Measurements from ENCODE around the gene GLYATL1.

GLYATL1 gene

DNA sequence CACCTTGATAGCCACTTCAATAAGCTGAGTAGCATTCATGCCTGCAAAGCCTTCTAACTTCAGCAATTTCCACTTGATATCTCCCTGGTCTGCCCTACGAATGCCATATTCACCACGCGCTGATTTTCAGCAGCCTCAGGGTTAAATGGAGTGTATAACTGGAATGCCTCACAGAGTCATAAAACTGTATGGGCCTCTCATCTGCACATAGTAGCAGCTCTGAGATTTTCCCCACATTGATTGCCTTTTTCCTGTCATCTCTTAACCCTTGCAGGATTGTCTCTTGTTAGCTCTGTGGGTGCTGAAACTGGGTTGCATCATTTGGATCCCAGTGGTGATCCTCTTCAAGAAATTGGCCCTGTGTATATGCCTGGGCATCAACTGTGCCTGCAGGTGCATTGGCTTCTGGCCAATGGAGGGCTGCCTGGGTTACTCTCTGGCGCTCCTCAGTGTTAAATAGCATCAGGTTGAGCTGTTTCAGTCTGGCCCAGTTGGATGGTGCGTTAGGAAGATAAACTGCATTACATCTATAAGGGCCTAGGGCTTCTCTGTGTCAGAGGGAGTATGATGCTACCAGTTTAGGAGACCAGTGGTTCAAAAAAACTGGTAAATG is 17.4 kb upstream of the GLYATL1 start:
- Histone ChIP-seq H3K4me3 (ENCODE audit: low read depth, low read length) (no peak overlapping the region), H3K27ac (ENCODE audit: extremely low read depth, low read depth, low read length) (no peak overlapping the region), H3K36me3 (ENCODE audit: control insufficient read depth in 2 of 2, insufficient read depth in 1 of 2, low read length in 2 of 2) (no peaks in the 10 kb centered on the region), H3K4me1 (ENCODE audit: control insufficient read depth, insufficient read depth, low read length) (peaks cover 3% of the 10 kb centered on the region; the same call in 1 of the 2 replicates), H3K9me3 (ENCODE audit: control insufficient read depth, insufficient read depth, low read depth, low read length) (no peaks in the 10 kb centered on the region)
- TF ChIP-seq FEZF1 (tag by site-specific recombination; IDR thresholded peaks at IDR 0.05) (0 out of 2 replicates have a peak, but pooled peaks have one; percentile 23), ZNF664 (tag by site-specific recombination; IDR thresholded peaks at IDR 0.05) (no peak)
- ChIA-PET POLR2A (no interaction called here), CTCF (interaction anchor here (0.6 kb wide), 3 partner anchors 18 to 74 kb away, joined by 3 to 4 read pairs (median 3); no protein-coding TSS in a partner anchor)

DNA sequence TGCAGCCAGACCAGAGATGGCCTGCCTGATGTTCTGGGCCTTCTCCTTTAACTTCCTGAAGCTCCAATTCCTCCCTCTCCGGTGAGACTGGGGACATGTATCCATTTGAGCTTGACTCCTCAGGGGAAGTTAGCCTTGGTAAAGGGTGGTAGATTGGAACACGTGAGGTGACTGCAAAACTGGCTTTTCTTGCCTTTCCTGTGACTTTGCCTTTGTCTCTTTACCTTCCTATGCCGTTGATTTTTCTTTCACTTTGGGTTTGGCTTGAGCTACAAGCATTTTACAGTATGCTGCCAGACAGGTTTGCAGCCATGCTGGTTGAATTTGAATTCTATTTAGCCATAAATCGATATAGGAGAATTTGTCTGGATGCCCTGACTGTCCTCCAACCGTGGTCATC is 16.8 kb upstream of the GLYATL1 start:
- no peak overlapping the region for H3K27ac ChIP-seq (ENCODE audit: extremely low read depth, low read depth, low read length)
- H3K36me3 ChIP-seq (ENCODE audit: control insufficient read depth in 2 of 2, insufficient read depth in 1 of 2, low read length in 2 of 2): no peaks in the 10 kb centered on the region
- no peaks in the 10 kb centered on the region for H3K9me3 ChIP-seq (ENCODE audit: control insufficient read depth, insufficient read depth, low read depth, low read length)
- H3K4me1 ChIP-seq (ENCODE audit: control insufficient read depth, insufficient read depth, low read length): peaks cover 3% of the 10 kb centered on the region
- TF ChIP-seq PRDM1 (tag by site-specific recombination; IDR thresholded peaks at IDR 0.05) (no peak), ZNF529 (tag by site-specific recombination; IDR thresholded peaks at IDR 0.05; ENCODE audit: insufficient replicate concordance) (no peak), ZNF350 (tag by site-specific recombination; IDR thresholded peaks at IDR 0.05) (no peak), ZBTB7A (tag by site-specific recombination; IDR thresholded peaks at IDR 0.05; ENCODE audit: low read depth) (no peak), ZNF600 (tag by site-specific recombination; IDR thresholded peaks at IDR 0.05) (no peak), ZNF521 (tag by site-specific recombination; IDR thresholded peaks at IDR 0.05) (no peak), ZNF239 (tag by site-specific recombination; IDR thresholded peaks at IDR 0.05) (no peak), ZNF544 (tag by site-specific recombination; IDR thresholded peaks at IDR 0.05) (no peak), ZNF510 (tag by site-specific recombination; IDR thresholded peaks at IDR 0.05; ENCODE audit: insufficient replicate concordance) (no peak), ZNF24 (tag by site-specific recombination; IDR thresholded peaks at IDR 0.05) (no peak), SCRT2 (tag by site-specific recombination; IDR thresholded peaks at IDR 0.05) (no peak), ZNF626 (tag by site-specific recombination; IDR thresholded peaks at IDR 0.05) (no peak), REPIN1 (tag by site-specific recombination; IDR thresholded peaks at IDR 0.05; ENCODE audit: low read depth) (no peak), ZNF112 (tag by site-specific recombination; IDR thresholded peaks at IDR 0.05) (no peak), HOXA7 (CRISPR knock-in tag; IDR thresholded peaks at IDR 0.05; ENCODE audit: borderline replicate concordance) (no peak), YY1 (tag by site-specific recombination; IDR thresholded peaks at IDR 0.05) (no peak)
- TF ChIP-seq, protein P1, sequence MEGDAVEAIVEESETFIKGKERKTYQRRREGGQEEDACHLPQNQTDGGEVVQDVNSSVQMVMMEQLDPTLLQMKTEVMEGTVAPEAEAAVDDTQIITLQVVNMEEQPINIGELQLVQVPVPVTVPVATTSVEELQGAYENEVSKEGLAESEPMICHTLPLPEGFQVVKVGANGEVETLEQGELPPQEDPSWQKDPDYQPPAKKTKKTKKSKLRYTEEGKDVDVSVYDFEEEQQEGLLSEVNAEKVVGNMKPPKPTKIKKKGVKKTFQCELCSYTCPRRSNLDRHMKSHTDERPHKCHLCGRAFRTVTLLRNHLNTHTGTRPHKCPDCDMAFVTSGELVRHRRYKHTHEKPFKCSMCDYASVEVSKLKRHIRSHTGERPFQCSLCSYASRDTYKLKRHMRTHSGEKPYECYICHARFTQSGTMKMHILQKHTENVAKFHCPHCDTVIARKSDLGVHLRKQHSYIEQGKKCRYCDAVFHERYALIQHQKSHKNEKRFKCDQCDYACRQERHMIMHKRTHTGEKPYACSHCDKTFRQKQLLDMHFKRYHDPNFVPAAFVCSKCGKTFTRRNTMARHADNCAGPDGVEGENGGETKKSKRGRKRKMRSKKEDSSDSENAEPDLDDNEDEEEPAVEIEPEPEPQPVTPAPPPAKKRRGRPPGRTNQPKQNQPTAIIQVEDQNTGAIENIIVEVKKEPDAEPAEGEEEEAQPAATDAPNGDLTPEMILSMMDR (tag by site-specific recombination; IDR thresholded peaks at IDR 0.05): no peak
- POLR2A ChIA-PET: interaction anchor here (1.0 kb wide), 1 partner anchor 17 kb away, joined by 6 read pairs; no protein-coding TSS in a partner anchor
- no peak overlapping the region for H3K4me3 ChIP-seq (ENCODE audit: low read depth, low read length)
- CTCF ChIA-PET: interaction anchor here (0.6 kb wide), 1 partner anchor 14 kb away, joined by 4 read pairs; no protein-coding TSS in a partner anchor

DNA sequence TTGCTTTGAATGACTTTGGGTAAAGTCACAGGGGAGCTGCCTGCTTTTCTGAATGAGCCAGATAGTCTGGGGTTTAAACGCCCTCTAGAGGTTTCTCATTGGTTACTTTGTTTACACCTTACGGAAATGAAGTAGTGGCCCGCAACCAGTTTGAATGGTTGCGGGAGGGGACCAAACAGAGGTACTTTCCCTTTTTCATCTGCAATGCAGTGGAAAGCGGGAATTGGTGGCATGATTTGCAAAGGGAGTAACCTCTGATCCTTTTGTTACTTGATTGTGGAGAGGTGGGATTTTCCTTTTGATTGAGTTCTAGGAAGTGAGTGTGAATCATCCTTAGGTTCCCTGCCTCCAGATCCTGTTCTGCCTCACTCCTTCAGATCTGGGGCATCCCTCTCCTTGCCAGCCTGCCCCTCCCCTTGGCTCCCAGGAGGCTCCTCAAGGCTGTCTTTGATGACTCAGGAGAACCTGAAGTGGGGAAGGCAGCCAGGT is 15.9 kb upstream of the GLYATL1 start:
- H3K27ac ChIP-seq (ENCODE audit: extremely low read depth, low read depth, low read length): no peak overlapping the region
- peaks cover 3% of the 10 kb centered on the region for H3K4me1 ChIP-seq (ENCODE audit: control insufficient read depth, insufficient read depth, low read length)
- ChIA-PET POLR2A (interaction anchor here (1.0 kb wide), 1 partner anchor 18 kb away, joined by 6 read pairs; no protein-coding TSS in a partner anchor), CTCF (interaction anchor here (1.1 to 1.3 kb wide), 2 partner anchors 16 to 87 kb away, joined by 3 read pairs; no protein-coding TSS in a partner anchor)
- no peak overlapping the region for H3K4me3 ChIP-seq (ENCODE audit: low read depth, low read length)
- H3K9me3 ChIP-seq (ENCODE audit: control insufficient read depth, insufficient read depth, low read depth, low read length): no peaks in the 10 kb centered on the region
- H3K36me3 ChIP-seq (ENCODE audit: control insufficient read depth in 2 of 2, insufficient read depth in 1 of 2, low read length in 2 of 2): no peaks in the 10 kb centered on the region
- TF ChIP-seq ZNF549 (tag by site-specific recombination; IDR thresholded peaks at IDR 0.05) (no peak), ZNF341 (tag by site-specific recombination; IDR thresholded peaks at IDR 0.05; ENCODE audit: low read depth) (0 out of 2 replicates have a peak, but pooled peaks have one; percentile 23), ZNF140 (tag by site-specific recombination; IDR thresholded peaks at IDR 0.05) (no peak), ZNF248 (tag by site-specific recombination; IDR thresholded peaks at IDR 0.05) (no peak), ZFP3 (tag by site-specific recombination; IDR thresholded peaks at IDR 0.05; ENCODE audit: low read depth) (no peak), ZNF175 (tag by site-specific recombination; IDR thresholded peaks at IDR 0.05) (no peak), ZNF23 (tag by site-specific recombination; IDR thresholded peaks at IDR 0.05; ENCODE audit: borderline replicate concordance) (no peak), ZNF24 (tag by site-specific recombination; IDR thresholded peaks at IDR 0.05) (no peak), ZNF10 (tag by site-specific recombination; IDR thresholded peaks at IDR 0.05) (no peak), ZNF558 (tag by site-specific recombination; IDR thresholded peaks at IDR 0.05) (no peak), RBAK (tag by site-specific recombination; IDR thresholded peaks at IDR 0.05) (no peak), ZNF544 (tag by site-specific recombination; IDR thresholded peaks at IDR 0.05) (no peak), ZFP37 (tag by site-specific recombination; IDR thresholded peaks at IDR 0.05) (no peak)
- TF ChIP-seq, protein P2, sequence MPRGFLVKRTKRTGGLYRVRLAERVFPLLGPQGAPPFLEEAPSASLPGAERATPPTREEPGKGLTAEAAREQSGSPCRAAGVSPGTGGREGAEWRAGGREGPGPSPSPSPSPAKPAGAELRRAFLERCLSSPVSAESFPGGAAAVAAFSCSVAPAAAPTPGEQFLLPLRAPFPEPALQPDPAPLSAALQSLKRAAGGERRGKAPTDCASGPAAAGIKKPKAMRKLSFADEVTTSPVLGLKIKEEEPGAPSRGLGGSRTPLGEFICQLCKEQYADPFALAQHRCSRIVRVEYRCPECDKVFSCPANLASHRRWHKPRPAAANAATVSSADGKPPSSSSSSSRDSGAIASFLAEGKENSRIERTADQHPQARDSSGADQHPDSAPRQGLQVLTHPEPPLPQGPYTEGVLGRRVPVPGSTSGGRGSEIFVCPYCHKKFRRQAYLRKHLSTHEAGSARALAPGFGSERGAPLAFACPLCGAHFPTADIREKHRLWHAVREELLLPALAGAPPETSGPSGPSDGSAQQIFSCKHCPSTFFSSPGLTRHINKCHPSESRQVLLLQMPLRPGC (tag by site-specific recombination; IDR thresholded peaks at IDR 0.05): no peak
